HL-60 (cell line): Measurements from ENCODE around the gene WIPF2.

Source experiments
- GABPA ChIP-seq: IDR thresholded peaks from 2 replicates; pipeline ENCODE4 v1.6.1; 2012; ENCODE audit warnings: low read depth
- REST ChIP-seq: IDR thresholded peaks from 2 replicates; pipeline ENCODE4 v1.6.1; 2012; ENCODE audit warnings: low read depth; ENCODE audit not compliant: insufficient replicate concordance
- TF ChIP-seq, protein P1 (sequence below): IDR thresholded peaks from one replicate; pipeline ENCODE4 v1.5.1; 2011; ENCODE audit warnings: low read length, control low read depth, inconsistent platforms; ENCODE audit not compliant: insufficient read depth

DNA sequence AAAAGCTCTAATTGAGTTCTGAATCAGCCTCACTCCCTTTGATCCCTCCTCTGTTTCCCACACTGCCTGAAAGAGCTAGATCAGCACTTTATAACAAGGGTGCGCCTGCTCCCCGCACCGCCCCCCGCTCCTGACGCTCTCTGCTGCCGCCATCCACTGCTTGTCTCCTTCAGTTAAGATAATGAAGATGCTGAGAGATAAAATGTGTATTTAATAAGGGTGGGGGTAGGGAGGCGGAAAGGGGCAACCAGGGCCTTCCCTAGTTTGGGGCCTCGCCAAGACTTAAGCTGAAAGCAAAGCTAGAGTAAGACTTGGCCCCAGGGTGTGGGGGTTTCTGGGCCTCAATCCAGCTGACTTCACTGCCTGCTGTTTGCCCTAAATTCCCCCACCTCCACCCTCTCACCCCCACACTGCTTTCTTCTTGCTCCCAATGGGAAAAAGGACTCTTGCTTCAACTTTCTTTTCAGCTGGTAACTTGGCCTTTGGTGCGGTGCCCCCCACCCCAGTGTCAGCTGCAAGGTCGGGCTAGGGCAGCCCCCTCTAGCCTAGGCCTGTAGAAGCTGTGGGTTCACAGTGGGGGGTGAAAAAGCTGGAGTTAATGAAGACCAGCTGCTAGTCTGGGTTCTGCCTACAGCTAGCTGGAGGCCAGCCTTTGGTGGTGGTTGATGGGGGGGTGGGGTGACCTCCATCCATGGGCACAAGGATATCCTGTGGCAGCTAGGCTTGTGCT is 88.1 kb downstream of the WIPF2 start:
- TF ChIP-seq, protein P1, sequence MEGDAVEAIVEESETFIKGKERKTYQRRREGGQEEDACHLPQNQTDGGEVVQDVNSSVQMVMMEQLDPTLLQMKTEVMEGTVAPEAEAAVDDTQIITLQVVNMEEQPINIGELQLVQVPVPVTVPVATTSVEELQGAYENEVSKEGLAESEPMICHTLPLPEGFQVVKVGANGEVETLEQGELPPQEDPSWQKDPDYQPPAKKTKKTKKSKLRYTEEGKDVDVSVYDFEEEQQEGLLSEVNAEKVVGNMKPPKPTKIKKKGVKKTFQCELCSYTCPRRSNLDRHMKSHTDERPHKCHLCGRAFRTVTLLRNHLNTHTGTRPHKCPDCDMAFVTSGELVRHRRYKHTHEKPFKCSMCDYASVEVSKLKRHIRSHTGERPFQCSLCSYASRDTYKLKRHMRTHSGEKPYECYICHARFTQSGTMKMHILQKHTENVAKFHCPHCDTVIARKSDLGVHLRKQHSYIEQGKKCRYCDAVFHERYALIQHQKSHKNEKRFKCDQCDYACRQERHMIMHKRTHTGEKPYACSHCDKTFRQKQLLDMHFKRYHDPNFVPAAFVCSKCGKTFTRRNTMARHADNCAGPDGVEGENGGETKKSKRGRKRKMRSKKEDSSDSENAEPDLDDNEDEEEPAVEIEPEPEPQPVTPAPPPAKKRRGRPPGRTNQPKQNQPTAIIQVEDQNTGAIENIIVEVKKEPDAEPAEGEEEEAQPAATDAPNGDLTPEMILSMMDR: no peak
- TF ChIP-seq REST (no peak), GABPA (no peak)
